Fibroblast of peridontal ligament (primary cell): ENCODE results near the gene AMY2B.
"Not testable (repeated sequence)": the region's sequence is repeated elsewhere in the genome, so short reads cannot be mapped to it uniquely, and the experiment has no call there.

Experiments
- DNase-seq: peaks from one replicate; pipeline ENCODE4 v3.0.0-alpha.2; 2010; ENCODE audit errors: extremely low read depth

Gene AMY2B

GRCh38 chr1:103571289-103571688 lies at the start of gene AMY2B:
Gene AMY2B (plus strand): TSS chr1:103571589. CDS start chr1:103571603, 14 bp downstream.
- DNase-seq = not testable (repeated sequence)

GRCh38 chr1:103523346-103523745 lies 48.0 kb upstream of the AMY2B start:
- DNase-seq = no peak

GRCh38 chr1:103525114-103525606 lies 46.2 kb upstream of the AMY2B start:
- peak; percentile 60 for DNase-seq

GRCh38 chr1:103525607-103526507 lies 45.5 kb upstream of the AMY2B start, which contains the start of gene RNPC3:
Gene RNPC3 (plus strand): TSS chr1:103525699. CDS start chr1:103526071, 372 bp downstream.
- DNase-seq = peak; percentile 95

GRCh38 chr1:103527331-103527730 lies 44.1 kb upstream of the AMY2B start:
- no peak for DNase-seq

- no peak for DNase-seq
Observed at GRCh38 chr1:103529746-103530145, 41.6 kb upstream of the AMY2B start.

- DNase-seq = no peak
Observed at GRCh38 chr1:103538226-103538625, 33.2 kb upstream of the AMY2B start.

- no peak for DNase-seq
Observed at GRCh38 chr1:103541431-103541830, 30.0 kb upstream of the AMY2B start.

GRCh38 chr1:103546496-103546895 lies 24.9 kb upstream of the AMY2B start:
- no peak for DNase-seq

- no peak for DNase-seq
Observed at GRCh38 chr1:103547840-103548239, 23.5 kb upstream of the AMY2B start.

GRCh38 chr1:103560427-103560826 lies 11.0 kb upstream of the AMY2B start:
- DNase-seq = no peak

GRCh38 chr1:103561124-103561523 lies 10.3 kb upstream of the AMY2B start:
- DNase-seq = not testable (repeated sequence)

GRCh38 chr1:103561643-103562395 lies 9.6 kb upstream of the AMY2B start:
- peak; percentile 58 for DNase-seq

- DNase-seq = no peak
Observed at GRCh38 chr1:103563056-103563455, 8.3 kb upstream of the AMY2B start.

GRCh38 chr1:103569493-103569892 lies 1.9 kb upstream of the AMY2B start:
- no peak for DNase-seq

- DNase-seq = no peak
Observed at GRCh38 chr1:103576065-103576464, 4.7 kb downstream of the AMY2B start.

GRCh38 chr1:103576784-103577183 lies 5.4 kb downstream of the AMY2B start:
- DNase-seq = not testable (repeated sequence)

GRCh38 chr1:103582464-103582863 lies 11.1 kb downstream of the AMY2B start:
- no peak for DNase-seq

- no peak for DNase-seq
Observed at GRCh38 chr1:103583887-103584286, 12.5 kb downstream of the AMY2B start.

GRCh38 chr1:103584537-103584936 lies 13.1 kb downstream of the AMY2B start:
- no peak for DNase-seq

- DNase-seq = not testable (repeated sequence)
Observed at GRCh38 chr1:103602740-103603139, 31.4 kb downstream of the AMY2B start.

- no peak for DNase-seq
Observed at GRCh38 chr1:103616362-103616761, 45.0 kb downstream of the AMY2B start.
